Karpas-422 (cell line): ENCODE data around the gene HEXIM1. TPM values are rescaled to one million over a fixed set of nuclear protein-coding genes. Genes with fewer than 3 reads are reported as not detected.
A peak's percentile ranks its signal among the peaks of the same experiment; 100 is the strongest.

Experiments used
- DNase-seq: peaks from one replicate; pipeline ENCODE4 v3.0.0-alpha.2; 2015
- H2AFZ ChIP-seq: fragments of 200-600 bp; sonication (generic); 2 replicates; pipeline ENCODE4 v1.6.1; 2014; ENCODE audit warnings: antibody characterized with exemption, low read length, mixed read lengths
- H3K27ac ChIP-seq: fragments of 200-600 bp; sonication (generic); 2 replicates; pipeline ENCODE4 v1.5.1; 2014; ENCODE audit warnings: mild to moderate bottlenecking, low read length, moderate library complexity
- H3K27me3 ChIP-seq: fragments of 200-600 bp; sonication (generic); 2 replicates; pipeline ENCODE4 v1.6.1; 2014; ENCODE audit warnings: low read length, mixed read lengths
- H3K36me3 ChIP-seq: fragments of 200-600 bp; sonication (generic); 2 replicates; pipeline ENCODE4 v1.6.1; 2014; ENCODE audit warnings: low read length, mixed read lengths; ENCODE audit not compliant: insufficient read depth
- H3K4me1 ChIP-seq: fragments of 200-600 bp; sonication (generic); 2 replicates; pipeline ENCODE4 v1.6.1; 2014; ENCODE audit warnings: mild to moderate bottlenecking, low read length, mixed read lengths
- H3K4me2 ChIP-seq: fragments of 200-600 bp; sonication (generic); 2 replicates; pipeline ENCODE4 v1.6.1; 2014; ENCODE audit warnings: low read length, low read depth, mild to moderate bottlenecking; ENCODE audit not compliant: poor library complexity, severe bottlenecking
- H3K4me3 ChIP-seq: fragments of 200-600 bp; sonication (generic); 2 replicates; pipeline ENCODE4 v1.5.1; 2014; ENCODE audit warnings: mild to moderate bottlenecking, antibody characterized with exemption, low read length, mixed read lengths
- H3K79me2 ChIP-seq: fragments of 200-600 bp; sonication (generic); 2 replicates; pipeline ENCODE4 v1.6.1; 2014; ENCODE audit warnings: mild to moderate bottlenecking, low read length, mixed read lengths
- H3K9ac ChIP-seq: fragments of 200-600 bp; sonication (generic); 2 replicates; pipeline ENCODE4 v1.6.0; 2014; ENCODE audit warnings: low read length
- H3K9me2 ChIP-seq: fragments of 200-600 bp; sonication (generic), shearing (Covaris generic); replicated peaks from 2 replicates; pipeline ENCODE4 v1.6.0; 2014; ENCODE audit warnings: mild to moderate bottlenecking, low read length, moderate library complexity; ENCODE audit not compliant: insufficient read depth
- H3K9me3 ChIP-seq: fragments of 300-700, 200-600 bp; sonication (generic); 2 replicates; pipeline ENCODE4 v1.6.1; 2014; ENCODE audit warnings: low read length, mixed read lengths
- H4K20me1 ChIP-seq: fragments of 200-600 bp; sonication (generic); 2 replicates; pipeline ENCODE4 v1.6.1; 2014; ENCODE audit warnings: mild to moderate bottlenecking, antibody characterized with exemption, low read length, low read depth; ENCODE audit not compliant: insufficient read depth
- total RNA-seq: library from RNA; depleted of rRNA; stranded (reverse); fragments of >200 nt; shearing (Covaris generic); gene quantifications from 2 replicates; pipeline ENCODE4 v1.2.3, GENCODE V29; 2014; ENCODE audit warnings: low replicate concordance

The HEXIM1 gene
- total RNA-seq, 1 experiment from 2014 or later = 3.5 TPM

GRCh38 chr17:45129940-45130680 lies 18.2 kb upstream of the HEXIM1 start:
- H3K4me1 ChIP-seq = peaks cover 11% of the 10 kb centered on the region
- H3K27ac ChIP-seq = no peak overlapping the region
- DNase-seq = no peak
- H3K4me2 ChIP-seq = no peak overlapping the region
- no peaks in the 10 kb centered on the region for H3K9me2 ChIP-seq
- H3K4me3 ChIP-seq = no peak overlapping the region
- no peak overlapping the region for H3K9ac ChIP-seq
- H3K36me3 ChIP-seq = no peaks in the 10 kb centered on the region
- H3K27me3 ChIP-seq = no peaks in the 10 kb centered on the region
- no peaks in the 10 kb centered on the region for H3K9me3 ChIP-seq
- no peaks in the 10 kb centered on the region for H3K79me2 ChIP-seq
- no peaks in the 10 kb centered on the region for H4K20me1 ChIP-seq
- no peak overlapping the region for H2AFZ ChIP-seq

- Histone ChIP-seq H3K79me2 (no peaks in the 10 kb centered on the region), H3K4me2 (no peak overlapping the region), H3K4me3 (no peak overlapping the region), H3K4me1 (peaks cover 16% of the 10 kb centered on the region), H3K9ac (no peak overlapping the region), H3K36me3 (no peaks in the 10 kb centered on the region), H2AFZ (no peak overlapping the region), H4K20me1 (no peaks in the 10 kb centered on the region), H3K27me3 (no peaks in the 10 kb centered on the region), H3K9me2 (no peaks in the 10 kb centered on the region), H3K9me3 (no peaks in the 10 kb centered on the region), H3K27ac (no peak overlapping the region)
- no peak for DNase-seq
Measured at GRCh38 chr17:45130681-45131615, 17.3 kb upstream of the HEXIM1 start.

- Histone ChIP-seq H3K9ac (peak overlapping the region; percentile 66), H4K20me1 (no peaks in the 10 kb centered on the region), H3K27me3 (no peaks in the 10 kb centered on the region), H3K9me2 (no peaks in the 10 kb centered on the region), H3K79me2 (no peaks in the 10 kb centered on the region), H3K4me1 (peaks cover 23% of the 10 kb centered on the region), H3K4me2 (peak overlapping the region; percentile 99), H2AFZ (peak overlapping the region; percentile 81; the same call in 1 of the 2 replicates), H3K4me3 (peak overlapping the region; percentile 66; the same call in 1 of the 2 replicates), H3K9me3 (no peaks in the 10 kb centered on the region), H3K27ac (no peak overlapping the region), H3K36me3 (no peaks in the 10 kb centered on the region)
- DNase-seq = peak; percentile 73
Measured at GRCh38 chr17:45131616-45132319, 16.5 kb upstream of the HEXIM1 start.

- Histone ChIP-seq H3K4me3 (peak within 1 kb of the TSS; percentile 95), H3K4me1 (peaks cover 23% of the 10 kb centered on the region), H3K9ac (peak within 1 kb of the TSS; percentile 73), H3K9me3 (no peaks in the 10 kb centered on the region), H3K27me3 (no peaks in the 10 kb centered on the region), H3K4me2 (peak within 1 kb of the TSS; percentile 99), H4K20me1 (no peaks in the 10 kb centered on the region), H3K36me3 (no peaks in the 10 kb centered on the region), H3K79me2 (no peaks in the 10 kb centered on the region), H3K9me2 (no peaks in the 10 kb centered on the region), H3K27ac (no peak within 1 kb of the TSS), H2AFZ (peak within 1 kb of the TSS; percentile 100)
- no peak for DNase-seq
Measured at GRCh38 chr17:45132320-45132571, 16.0 kb upstream of the HEXIM1 start, which contains the start of gene PLCD3. TSS of gene PLCD3 (minus strand) at chr17:45132515. CDS start at chr17:45132410, 105 bp downstream.

- H3K9ac ChIP-seq = peak overlapping the region; percentile 73
- peak overlapping the region; percentile 99 for H3K4me2 ChIP-seq
- H3K4me3 ChIP-seq = peak overlapping the region; percentile 95
- no peaks in the 10 kb centered on the region for H4K20me1 ChIP-seq
- H3K27me3 ChIP-seq = no peaks in the 10 kb centered on the region
- no peaks in the 10 kb centered on the region for H3K79me2 ChIP-seq
- H3K9me2 ChIP-seq = no peaks in the 10 kb centered on the region
- no peak overlapping the region for H3K27ac ChIP-seq
- H3K4me1 ChIP-seq = peaks cover 23% of the 10 kb centered on the region
- peak; percentile 86 for DNase-seq
- H3K36me3 ChIP-seq = no peaks in the 10 kb centered on the region
- H2AFZ ChIP-seq = peak overlapping the region; percentile 100
- no peaks in the 10 kb centered on the region for H3K9me3 ChIP-seq
Measured at GRCh38 chr17:45132572-45133463, 15.5 kb upstream of the HEXIM1 start.

GRCh38 chr17:45135192-45135977 lies 12.9 kb upstream of the HEXIM1 start, which contains the start of gene ACBD4:
TSS of gene ACBD4 (plus strand) at chr17:45135687. CDS start at chr17:45136145, 458 bp downstream.
- Histone ChIP-seq H3K4me1 (peaks cover 23% of the 10 kb centered on the region), H3K27ac (no peak within 1 kb of the TSS), H3K36me3 (no peaks in the 10 kb centered on the region), H3K4me3 (peak within 1 kb of the TSS; percentile 68), H3K27me3 (no peaks in the 10 kb centered on the region), H3K4me2 (peak within 1 kb of the TSS; percentile 89), H3K9me3 (no peaks in the 10 kb centered on the region), H2AFZ (peak within 1 kb of the TSS; percentile 95), H3K9me2 (no peaks in the 10 kb centered on the region), H3K79me2 (no peaks in the 10 kb centered on the region), H4K20me1 (no peaks in the 10 kb centered on the region), H3K9ac (peak within 1 kb of the TSS; percentile 67)
- peak; percentile 99 for DNase-seq
